ENCODE data around the gene MORN4.
"Not testable (repeated sequence)": the region's sequence is repeated elsewhere in the genome, so short reads cannot be mapped to it uniquely, and the experiment has no call there.

MORN4 gene

DNA sequence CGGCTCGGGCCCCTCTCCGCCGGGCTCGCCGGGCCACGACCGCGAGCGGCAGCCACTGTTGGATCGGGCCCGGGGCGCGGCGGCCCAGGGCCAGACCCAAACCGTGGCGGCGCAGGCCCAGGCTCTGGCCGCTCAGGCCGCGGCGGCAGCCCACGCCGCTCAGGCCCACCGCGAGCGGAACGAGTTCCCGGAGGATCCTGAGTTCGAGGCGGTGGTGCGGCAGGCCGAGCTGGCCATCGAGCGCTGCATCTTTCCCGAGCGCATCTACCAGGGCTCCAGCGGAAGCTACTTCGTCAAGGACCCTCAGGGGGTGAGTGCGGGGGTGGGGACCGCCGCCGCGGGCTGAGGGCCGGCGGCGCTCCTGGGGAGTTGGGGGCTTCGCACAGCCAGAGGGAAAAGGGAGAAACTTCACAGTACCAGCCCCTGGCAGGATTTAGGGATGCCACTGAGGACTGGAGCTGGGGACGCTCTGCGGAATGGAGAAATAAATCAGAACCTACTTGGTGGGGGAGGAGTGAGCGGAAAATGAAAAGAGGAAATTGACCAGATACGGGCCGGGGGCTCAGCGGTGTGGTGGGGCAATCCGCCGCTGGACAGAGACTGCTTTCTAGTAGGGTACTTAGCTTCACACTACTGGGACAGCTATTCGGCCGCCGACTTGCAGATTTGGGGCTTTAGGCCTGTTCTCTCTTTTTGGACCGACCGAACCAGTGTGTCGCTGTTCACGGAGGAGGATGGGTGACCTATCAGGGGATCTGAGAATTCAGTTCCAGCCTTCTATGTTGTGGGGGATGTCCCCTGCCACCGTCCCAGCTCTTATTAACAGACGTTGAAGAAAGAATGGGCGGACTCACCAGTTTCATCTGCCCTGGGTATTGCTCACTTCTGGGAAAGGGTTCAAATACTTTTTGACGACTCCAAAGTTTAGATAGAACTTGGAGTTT is 7.8 kb upstream of the MORN4 start:
- no peak for DNase-seq

DNA sequence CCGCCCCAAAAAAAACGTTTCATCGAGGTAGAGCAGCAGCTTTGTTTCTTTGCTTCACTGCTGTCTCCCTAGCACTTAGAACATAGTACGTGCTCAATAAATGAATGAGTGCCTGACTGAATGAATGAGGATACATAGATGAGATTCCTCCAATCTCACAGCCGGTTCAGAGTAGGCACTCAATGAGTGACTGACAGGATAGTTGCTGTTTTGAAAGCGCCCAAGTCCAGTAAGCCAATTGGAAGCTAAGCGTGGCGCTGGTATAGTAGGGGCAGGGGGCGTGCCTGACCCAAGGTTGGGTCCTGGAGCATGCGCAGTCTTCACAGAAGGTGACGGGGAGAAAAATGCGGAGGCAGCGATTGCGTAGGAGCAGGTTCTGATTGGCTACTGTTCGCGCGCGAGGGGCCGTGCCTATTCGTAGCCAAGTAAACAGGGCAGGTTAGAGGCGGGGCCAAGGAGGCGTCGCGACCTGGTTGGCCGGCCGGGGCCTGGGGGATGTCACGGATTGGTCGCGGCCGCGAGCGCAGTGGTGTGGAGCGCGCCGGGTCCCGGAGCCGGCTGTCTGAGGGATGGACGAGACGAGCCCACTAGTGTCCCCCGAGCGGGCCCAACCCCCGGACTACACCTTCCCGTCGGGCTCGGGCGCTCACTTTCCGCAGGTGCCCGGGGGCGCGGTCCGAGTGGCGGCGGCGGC is 7.0 kb upstream of the MORN4 start, which contains the start of gene PI4K2A:
TSS of gene PI4K2A (plus strand) at position 498 of the 694 bp plus-strand sequence. CDS start at position 570, 72 bp downstream.
- peak; percentile 59 for DNase-seq

DNA sequence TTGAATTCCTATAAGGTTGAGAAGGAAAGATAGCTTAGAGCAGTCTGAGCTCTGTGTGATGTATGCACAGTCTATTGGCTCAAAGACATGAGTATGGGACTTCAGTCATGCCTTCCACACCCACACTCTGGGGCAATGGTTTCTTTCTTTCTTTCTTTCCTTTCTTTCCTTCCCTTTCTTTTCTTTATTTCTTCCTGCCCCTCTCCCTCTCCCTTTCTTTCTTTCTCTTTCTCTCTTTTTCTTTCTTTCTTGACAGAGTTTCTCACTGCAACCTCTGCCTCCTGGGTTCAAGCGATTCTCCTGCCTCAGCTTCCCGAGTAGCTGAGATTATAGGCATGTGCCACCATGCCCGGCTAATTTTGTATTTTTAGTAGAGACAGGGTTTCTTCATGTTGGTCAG is 5.8 kb upstream of the MORN4 start:
- DNase-seq, result not testable (repeated sequence)

DNA sequence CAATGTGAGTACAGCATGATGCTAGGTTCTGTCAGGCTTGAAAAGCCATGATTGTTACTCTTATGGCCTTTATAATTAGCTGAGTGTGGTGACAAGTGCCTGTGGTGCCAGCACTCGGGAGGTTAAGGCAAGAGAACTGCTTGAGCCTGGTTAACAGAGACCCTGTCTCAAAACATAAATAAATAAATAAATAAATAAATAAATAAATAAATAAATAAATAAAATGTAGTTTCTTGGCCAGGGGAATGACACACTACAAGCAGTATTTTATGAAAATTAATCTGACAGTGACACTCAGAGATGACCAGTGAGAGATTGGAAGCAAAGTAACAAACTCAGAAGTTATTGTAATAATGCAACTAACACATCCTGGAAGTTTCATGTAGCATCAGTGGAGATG is 2.3 kb upstream of the MORN4 start:
- no peak for DNase-seq

DNA sequence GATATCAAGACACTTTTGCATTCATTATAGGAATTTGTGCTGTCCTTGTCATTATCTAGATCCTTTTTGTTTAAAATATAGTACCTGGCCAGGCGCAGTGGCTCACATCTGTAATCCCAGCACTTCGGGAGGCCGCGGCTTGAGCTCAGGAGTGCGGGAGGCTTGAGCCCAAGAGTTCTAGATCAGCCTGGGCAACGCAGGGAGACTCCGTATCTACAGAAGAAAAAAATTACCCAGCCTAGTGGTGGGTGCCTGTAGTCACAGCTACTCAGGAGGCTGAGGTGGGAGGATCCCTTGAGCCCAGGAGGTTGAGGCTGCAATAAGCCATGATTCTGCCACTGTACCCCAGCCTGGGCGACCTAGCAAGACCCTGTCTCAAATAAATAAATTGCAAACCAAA is 621 bp upstream of the MORN4 start:
- DNase-seq, result no peak

DNA sequence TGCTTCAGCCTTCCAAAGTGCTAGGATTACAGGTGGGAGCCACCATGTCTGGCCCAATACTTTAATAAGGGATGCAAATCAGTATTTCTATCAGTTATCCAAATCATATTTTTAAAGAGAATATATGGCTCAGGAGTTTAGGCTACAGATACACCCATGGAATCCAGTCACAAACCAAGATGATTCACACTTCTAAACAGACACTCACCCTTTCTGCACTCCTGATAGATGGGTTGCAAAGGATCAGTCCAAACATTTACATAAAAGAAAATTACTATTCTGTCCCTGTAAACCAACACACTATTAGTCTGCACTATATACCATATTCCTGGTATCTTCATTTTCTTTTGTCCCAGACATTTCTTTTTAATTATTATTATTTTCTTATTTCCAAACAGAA is 2.2 kb downstream of the MORN4 start:
- DNase-seq, result no peak

DNA sequence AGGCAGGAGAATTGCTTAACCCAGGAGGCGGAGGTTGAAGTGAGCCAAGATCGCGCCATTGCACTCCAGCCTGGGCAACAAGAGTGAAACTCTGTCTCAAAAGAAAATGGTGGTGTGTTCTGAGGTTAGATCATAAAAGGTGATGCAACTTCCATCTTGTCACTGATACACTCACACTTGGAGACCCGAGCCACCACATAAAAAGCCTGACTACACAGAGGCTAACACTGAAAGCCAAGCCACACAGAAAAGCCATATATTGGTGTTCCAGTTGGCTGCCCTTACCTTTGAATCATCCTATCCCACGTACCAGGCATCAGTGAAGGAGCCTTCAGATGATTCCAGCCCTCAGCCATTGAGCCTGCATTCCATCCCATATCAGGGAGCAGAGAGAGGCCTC is 4.0 kb downstream of the MORN4 start:
- peak; percentile 3 for DNase-seq

DNA sequence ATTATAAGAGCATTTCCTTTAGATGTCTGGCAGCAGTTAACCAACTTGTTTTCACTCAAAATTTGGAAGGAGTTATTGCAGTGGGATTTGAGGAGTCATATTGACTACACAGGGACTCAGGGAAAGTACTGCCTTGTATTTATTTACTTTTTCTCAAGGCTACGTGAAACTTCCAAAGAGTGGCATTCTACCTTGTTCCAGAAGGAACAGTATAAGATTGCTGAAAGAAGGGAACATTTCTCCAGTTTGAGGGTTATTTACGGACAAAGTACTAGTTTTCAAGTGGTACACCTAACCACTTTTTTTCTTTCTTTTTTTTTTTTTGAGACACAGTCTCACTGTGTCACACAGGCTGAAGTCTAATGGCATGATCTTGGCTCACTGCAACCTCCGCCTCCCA is 5.1 kb downstream of the MORN4 start:
- DNase-seq, result no peak

DNA sequence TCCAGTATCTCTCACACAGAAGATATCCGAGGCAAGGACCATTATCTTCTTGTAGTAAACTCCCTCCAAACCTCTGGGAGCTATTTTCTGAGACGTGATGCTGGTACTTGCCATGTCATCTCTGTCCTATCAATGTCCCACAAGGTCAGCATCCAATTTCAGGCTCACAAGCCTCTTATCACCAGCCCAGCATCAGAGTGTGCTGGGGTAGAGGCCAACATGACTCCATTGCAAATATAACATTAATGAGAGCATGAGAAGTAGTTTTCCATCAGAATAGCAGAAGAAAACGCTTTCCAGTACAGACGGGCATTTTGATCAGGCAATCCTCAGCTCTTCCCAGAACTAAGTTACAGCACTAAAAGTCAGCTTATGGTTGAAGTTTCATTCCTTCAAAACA is 5.6 kb downstream of the MORN4 start:
- no peak for DNase-seq

DNA sequence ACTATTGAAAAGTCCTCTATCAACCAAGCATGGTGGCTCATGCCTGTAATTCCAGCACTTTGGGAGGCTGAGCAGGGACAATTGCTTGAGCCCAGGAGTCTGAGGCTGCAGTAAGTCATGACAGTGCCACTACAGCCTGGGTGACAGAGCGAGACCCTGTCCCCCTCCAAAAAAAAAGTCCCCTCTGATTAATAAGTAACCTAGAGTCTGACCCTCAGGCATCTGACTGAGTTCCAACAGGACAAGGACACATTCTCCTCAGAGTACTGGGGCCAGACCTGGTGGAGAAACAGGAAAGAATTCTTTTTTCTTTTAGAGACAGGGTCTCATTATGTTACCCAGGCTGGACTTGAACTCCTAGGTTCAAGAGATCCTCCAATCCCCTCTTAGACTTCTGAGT is 10.0 kb downstream of the MORN4 start:
- no peak for DNase-seq

DNA sequence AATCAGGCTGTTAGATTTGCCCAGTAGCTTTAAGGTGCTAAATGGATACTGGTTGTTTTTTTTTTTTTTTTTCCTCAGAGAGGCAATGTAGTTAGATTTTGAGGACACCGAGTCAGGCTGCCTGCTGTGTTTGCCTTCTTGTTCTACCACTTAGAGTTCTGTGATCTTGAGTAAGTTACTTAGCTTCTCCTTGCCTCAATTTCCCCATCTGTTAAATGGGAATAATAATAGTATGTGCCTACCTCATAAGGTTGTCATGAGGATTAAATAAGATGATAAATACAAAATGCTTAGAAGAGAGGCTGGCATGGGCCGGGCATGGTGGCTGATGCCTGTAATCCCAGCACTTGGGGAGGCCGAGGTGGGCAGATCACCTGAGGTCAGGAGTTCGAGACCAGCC is 14.6 kb downstream of the MORN4 start:
- DNase-seq, result no peak

DNA sequence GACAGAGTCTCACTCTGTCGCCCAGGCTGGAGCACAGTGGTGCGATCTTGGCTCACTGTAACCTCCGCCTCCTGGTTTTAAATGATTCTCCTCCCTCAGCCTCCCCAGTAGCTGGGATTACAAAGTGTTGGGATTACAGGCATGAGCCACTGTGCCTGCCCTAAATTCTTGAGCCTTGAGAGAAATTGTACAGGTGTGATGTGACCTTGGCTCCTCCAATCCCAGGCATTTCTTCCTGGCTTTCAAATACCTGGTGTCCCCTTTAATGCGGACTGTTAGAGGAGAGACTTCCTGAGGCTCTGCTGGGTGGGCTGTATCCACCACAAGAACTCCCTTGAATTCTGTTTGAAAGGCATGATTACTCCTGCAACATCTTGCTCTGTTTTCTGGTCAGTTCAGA is 15.0 kb downstream of the MORN4 start:
- DNase-seq, result no peak

DNA sequence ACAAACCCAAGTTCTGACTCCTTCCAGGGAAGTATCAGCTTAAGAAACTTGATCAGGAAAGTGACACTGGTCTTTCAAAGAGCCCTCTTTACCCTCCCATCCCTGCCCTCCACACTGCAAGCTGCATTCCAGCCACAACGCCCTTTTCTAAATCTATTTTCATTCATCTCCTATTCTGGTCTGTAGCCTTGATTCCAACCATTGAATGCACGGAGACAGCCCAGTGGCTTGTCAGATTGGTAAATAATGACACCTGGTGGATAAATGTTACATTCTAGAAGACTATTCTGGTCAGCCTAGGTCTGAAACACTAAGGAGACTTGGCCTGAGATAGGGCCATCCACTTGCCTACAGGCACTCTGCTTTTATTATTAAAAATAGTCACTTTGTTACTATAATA is 20.9 kb downstream of the MORN4 start:
- no peak for DNase-seq

DNA sequence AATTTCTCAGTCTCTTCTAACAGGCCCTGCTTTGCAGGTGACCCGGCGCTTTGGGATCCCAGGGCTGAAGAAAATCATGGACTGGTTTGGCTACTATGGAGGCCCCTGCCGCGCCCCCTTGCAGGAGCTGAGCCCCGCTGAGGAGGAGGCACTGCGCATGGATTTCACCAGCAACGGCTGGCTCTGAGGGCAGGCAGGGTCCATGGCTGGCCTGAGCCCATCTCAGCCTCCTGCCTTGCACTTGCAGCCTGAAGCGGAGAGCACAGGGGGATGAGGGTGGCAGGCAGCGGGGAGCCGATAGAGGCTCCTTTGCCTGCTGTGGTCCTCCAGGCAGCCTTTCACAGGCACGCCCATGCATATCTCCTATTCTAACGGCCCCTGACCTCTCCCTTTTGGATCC is 21.8 kb downstream of the MORN4 start:
- no peak for DNase-seq

DNA sequence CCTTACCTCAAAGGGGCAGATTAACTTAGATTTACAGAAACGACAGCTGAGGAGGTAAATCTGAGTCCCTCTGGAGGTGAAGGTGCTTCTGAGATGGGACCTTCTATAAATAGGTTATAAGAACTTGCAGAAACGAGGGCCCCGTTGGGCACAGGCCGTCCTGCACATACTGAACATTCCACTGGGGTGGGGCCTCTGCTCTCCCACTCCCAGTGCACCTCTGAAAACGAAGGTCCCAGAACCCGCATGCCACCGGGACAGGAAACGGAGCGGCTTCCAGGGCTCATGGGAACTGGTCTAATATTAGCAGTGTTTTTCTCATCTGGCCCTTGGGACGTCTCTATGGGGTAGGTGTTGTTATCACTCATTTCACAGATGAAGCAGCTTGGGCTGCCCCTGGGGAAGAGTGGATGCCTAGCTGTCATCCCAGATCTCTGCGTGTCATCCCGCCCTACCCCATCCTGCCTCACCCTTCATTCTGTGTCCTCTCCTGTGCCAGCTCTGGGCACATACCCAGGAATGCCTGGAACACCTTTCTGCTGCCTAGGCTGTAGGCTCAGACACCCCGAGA is 24.2 kb downstream of the MORN4 start:
- no peak for DNase-seq

DNA sequence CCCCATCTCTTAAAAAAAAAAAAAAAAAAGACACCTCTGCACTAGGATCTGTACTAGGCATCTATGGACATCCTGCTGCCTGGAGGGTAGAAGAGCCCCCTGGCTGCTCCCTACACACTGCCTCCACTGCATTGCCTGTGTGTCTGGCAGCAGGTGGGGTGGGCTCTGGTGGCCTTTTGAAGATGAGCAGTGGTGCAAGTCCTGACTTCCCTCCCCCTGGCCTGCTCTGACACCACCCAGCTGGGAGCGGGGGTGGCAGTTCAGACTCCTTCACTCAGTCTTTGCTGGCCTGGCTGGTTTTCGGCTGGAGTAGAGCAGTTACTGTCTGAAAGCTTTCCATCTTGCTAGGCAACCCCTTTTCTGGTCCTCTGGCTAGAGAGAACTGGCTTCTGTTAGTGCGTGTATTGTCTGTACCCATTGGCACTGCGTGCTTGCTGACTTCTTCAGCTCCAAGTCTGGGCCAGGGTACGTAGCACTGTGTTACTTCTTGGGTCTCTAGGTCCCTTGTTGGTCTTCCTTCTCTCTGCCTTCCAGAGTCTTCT is 26.1 kb downstream of the MORN4 start:
- no peak for DNase-seq

DNA sequence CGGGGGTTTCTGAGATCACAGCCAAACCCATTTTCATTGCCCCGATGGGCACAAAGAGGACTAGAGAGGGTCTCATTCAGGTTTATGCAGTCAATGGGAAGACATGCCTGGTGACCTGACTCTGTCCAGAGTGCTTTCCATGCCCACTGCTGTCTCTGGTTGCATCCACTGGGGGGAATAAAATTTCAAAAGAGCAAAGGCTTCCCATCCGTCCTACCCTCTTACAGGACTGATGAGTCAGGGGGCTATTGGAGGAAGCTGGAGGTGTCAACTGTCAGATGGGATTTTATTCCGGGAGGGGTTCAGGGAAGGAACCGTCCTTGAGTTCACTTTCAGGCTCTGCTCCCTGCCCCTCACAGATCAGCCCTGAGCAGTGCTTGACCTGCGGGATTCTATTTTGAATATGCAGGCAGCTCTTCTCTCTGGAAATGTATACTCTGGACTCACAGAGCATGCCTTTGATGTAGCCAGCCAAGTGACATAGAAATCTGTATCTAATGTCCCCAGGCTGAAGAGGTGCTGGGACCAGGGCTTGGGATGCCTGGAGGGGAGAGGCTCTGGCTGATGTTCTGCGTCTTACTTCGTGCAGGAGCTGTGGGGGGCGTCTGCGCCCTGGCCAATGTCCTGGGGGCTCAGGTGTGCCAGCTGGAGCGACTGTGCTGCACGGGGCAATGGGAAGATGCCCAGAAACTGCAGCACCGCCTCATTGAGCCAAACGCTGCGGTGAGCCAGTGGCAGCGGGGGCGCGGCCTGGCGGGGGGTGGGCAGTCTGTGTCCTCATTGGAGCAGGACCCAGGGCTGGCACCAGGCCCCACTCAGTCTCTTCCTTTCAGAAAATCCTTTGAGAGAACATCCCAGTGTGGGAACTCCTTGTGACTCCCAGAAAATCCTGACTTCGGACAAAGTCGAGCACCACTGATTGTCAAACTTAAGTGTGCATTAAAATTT is 31.8 kb downstream of the MORN4 start:
- DNase-seq, result no peak

DNA sequence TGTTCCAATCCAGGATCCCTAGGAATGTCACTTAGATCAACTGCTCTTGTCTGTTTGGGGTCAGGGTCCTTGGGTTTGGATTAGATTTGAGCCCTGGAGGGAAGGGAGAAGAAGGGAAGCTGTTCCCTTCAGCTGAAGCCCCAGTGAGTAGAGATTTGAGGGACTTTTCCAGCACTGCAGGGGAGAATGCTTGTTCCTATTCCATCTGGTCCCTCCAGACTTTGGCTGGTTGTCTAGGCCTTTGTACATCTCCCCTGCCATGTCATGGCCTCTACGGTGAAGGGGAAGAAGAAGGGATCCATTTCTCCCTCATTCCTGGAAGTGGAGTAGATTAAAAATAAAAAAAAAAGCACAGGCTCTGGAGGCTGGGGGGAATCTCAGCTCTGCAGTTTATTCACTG is 32.7 kb downstream of the MORN4 start:
- DNase-seq, result no peak

DNA sequence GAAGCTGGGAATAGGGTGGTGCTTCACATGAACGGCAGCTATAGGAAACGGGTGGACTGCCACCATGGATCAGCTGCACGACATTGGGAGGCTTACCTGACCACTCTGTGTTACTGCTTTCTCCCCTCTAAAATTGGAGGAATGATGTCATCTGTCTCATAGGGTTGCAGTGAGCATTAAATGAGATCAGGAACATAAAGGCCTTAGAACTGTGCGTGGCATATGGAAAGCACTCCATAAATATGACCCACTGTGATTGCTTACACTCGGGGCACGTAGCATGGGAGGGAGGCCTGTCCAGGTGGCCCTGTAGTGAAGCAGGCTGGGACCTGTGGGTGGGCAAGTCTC is 34.1 kb downstream of the MORN4 start:
- DNase-seq, result no peak

DNA sequence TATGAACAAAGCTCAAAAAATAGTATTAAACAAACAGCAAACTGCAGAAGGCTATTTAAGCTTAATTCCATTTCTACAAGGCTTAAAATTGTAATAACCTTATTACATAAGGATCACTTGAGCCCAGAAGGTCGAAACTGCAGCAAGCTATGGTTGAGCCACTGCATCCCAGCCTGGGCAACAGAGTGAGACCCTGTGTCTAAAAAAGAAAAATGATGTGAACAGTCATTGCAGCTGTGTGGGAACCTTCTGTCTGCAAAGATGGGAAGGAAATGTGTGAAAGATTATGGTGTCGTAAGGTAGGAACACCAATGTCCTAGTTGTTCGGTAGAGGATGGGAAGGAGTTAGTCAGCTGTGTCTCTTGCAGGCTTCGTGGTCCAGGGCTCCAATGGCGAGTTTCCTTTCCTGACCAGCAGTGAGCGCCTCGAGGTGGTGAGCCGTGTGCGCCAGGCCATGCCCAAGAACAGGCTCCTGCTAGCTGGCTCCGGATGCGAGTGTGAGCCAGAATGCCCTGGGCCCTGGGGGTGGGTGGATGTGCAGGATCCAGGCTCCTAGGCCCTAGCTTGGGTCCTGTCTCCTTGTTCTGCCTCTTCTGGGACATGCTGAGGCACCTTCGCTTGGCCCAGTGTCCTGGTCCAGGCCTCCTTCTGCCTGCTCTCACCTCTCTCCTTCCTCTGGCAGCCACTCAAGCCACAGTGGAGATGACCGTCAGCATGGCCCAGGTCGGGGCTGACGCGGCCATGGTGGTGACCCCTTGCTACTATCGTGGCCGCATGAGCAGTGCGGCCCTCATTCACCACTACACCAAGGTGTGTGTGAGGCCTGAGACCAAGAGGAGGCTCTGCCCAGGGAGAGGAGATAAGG is 34.7 kb downstream of the MORN4 start:
- DNase-seq, result no peak

DNA sequence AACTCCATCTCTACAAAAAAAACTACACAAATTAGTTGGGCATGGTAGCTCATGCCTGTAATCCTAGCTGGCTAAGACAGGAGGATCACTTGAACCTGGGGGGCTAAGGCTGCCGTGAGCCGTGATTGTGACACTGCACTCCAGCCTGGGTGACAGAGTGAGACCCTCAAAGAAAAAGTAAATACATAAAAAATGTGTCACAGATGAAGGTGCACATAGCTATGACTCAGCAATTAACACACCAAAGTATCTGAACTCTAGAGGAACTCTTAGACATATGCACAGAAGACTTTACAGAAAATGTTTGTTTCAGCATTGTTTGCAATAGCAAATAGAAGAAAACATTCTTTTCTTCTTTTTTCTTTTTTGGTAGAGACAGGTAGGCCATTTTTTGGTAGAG is 35.5 kb downstream of the MORN4 start:
- no peak for DNase-seq
